Psoas muscle (tissue), 8 donors: ENCODE measurements around the gene METTL17. TPM values are rescaled to one million over a fixed set of nuclear protein-coding genes. Genes with fewer than 3 reads are reported as not detected.

ENCODE experiments used
- ATAC-seq, 4 donors: fragments of 200-7000 bp; cut with Tn5 transposase; one replicate each; pipeline ENCODE4 v1.9.1; 2020; ENCODE audit warnings: moderate library complexity in 3 of 4, mild to moderate bottlenecking in 2 of 4
- DNase-seq, 2 donors: peaks; one replicate each; pipeline ENCODE4 v3.0.0-alpha.2; 2020
- H3K27ac ChIP-seq: fragments of 200-600 bp; one replicate; pipeline ENCODE4 v1.8.0; 2022
- H3K27me3 ChIP-seq, 3 donors: fragments of 200-600 bp in 1 of 3; one replicate each; pipeline versions ENCODE4 v1.6.1 to v1.8.0; 2013 to 2022; ENCODE audit warnings: low read length in 2 of 3, mild to moderate bottlenecking in 2 of 3, moderate library complexity in 1 of 3; ENCODE audit not compliant: insufficient read depth in 3 of 3
- H3K36me3 ChIP-seq, 2 donors: fragments of 200-600 bp in 1 of 2; one replicate each; pipeline versions ENCODE4 v1.6.1 to v1.8.0; 2013 to 2022; ENCODE audit warnings: low read depth in 1 of 2, mild to moderate bottlenecking in 1 of 2, moderate library complexity in 1 of 2; ENCODE audit not compliant: insufficient read depth in 1 of 2
- H3K4me1 ChIP-seq: fragments of 200-600 bp; one replicate; pipeline ENCODE4 v1.8.0; 2022
- H3K4me3 ChIP-seq: fragments of 200-600 bp; one replicate; pipeline ENCODE4 v1.8.0; 2022; ENCODE audit warnings: mild to moderate bottlenecking
- H3K9me3 ChIP-seq: fragments of 200-600 bp; one replicate; pipeline ENCODE4 v1.8.0; 2022
- WGBS, 3 donors: extraction: QIAGEN DNeasy Blood & Tissue Kit; methylation state at CpG; one replicate each; pipeline versions ENCODE4 v1.1.6 to v1.1.7; 2013; 5-methylcytosine and 5-hydroxymethylcytosine counted together
- intact Hi-C, 2 donors: fragments of 100-400 bp; cut with DNase I; formaldehyde crosslinking; loops; one replicate each; pipeline versions ENCODE4 v1.11.0 to v1.14.2; 2022
- polyA plus RNA-seq, 3 donors: library from polyadenylated mRNA; stranded (reverse); fragments of 200-250 nt; gene quantifications; one replicate each; pipeline ENCODE4 v1.2.3, GENCODE V29; 2013
- total RNA-seq, 4 donors: library from RNA; stranded (reverse); fragmentation: NEBNext Ultra II Directional in 2 of 4; extraction: Animal tissue kit (Norgen Biotek cat#: 25700) in 2 of 4; gene quantifications; one replicate each; pipeline versions ENCODE4 v1.2.1 to v1.2.4, GENCODE V29; 2021 to 2023
- TF ChIP-seq, protein P1 (sequence below): fragments of 200-600 bp; IDR thresholded peaks from one replicate; pipeline ENCODE4 v1.8.0; 2022; ENCODE audit warnings: antibody characterized with exemption
- donor health status: healthy with polysubstance abuse.
- donor health status: DM: no; HTN: no; CAD: no; lungs with moderate emphysema.
- donor health status: Bipolar disorder and iron deficiency.
- donor health status: healthy.
- donor health status: DM: yes; HTN: yes; CAD: no.
- donor health status: DM: no; HTN: no; CAD: no.
- donor health status: DM: no; HTN: no; CAD: no.
- donor health status: DM: yes; HTN: yes; CAD: no.

Gene METTL17
- total and polyA plus RNA-seq, 7 donors, result 24.6 to 55.7 (median 38.0) TPM

DNA sequence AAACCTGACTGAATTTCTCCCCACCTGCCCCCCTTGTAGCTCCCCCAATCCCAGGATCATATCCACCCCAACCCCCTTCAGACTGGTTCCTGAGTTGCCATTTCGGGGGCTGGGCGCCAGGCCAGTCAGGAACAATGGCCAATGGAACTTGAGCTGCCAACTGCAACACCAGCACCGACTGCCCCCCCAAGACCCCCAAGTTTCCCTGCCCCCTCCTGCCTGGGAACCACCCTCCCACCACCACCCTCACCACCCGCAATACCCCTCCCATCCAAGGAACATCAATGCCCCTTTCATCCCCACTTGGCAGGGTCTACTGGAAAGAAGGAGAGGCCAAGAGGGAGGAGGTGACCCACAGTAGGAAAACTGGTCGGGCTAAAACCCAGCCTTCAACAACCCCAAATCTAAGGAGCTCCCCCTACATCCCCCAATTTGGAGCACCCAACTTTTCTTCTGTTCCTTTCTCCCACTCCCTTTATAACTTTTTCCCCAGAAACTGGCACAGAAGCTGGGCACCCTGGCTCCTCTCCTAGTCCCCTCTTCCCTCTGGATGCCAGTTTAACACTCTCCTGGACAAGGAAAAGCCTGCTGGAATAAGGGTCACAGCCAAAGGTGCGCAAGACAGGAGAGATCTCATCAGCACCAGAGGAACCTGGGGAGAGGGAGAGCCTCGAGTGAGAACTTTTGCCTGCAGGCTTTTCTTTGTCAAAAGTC lies 36.7 kb downstream of the METTL17 start:
- Histone ChIP-seq H3K4me1 (peaks cover 44% of the 10 kb centered on the region), H3K27ac (peak overlapping the region; percentile 98), H3K36me3 (peaks cover 0 to 13% of the 10 kb centered on the region in 2 donors), H3K9me3 (no peaks in the 10 kb centered on the region), H3K27me3 (no peaks in the 10 kb centered on the region), H3K4me3 (peak overlapping the region; percentile 98)
- intact Hi-C loops, result no loop called here
- TF ChIP-seq, protein P1, sequence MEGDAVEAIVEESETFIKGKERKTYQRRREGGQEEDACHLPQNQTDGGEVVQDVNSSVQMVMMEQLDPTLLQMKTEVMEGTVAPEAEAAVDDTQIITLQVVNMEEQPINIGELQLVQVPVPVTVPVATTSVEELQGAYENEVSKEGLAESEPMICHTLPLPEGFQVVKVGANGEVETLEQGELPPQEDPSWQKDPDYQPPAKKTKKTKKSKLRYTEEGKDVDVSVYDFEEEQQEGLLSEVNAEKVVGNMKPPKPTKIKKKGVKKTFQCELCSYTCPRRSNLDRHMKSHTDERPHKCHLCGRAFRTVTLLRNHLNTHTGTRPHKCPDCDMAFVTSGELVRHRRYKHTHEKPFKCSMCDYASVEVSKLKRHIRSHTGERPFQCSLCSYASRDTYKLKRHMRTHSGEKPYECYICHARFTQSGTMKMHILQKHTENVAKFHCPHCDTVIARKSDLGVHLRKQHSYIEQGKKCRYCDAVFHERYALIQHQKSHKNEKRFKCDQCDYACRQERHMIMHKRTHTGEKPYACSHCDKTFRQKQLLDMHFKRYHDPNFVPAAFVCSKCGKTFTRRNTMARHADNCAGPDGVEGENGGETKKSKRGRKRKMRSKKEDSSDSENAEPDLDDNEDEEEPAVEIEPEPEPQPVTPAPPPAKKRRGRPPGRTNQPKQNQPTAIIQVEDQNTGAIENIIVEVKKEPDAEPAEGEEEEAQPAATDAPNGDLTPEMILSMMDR, result no peak
- DNase-seq (peak; percentile 31 to 62), ATAC-seq (no peak)
- 15 to 35% (median 19%) methylated on average over 7 of the region's 7 CpGs for WGBS, 3 donors

GRCh38 chr14:21026988-21027315 lies 37.2 kb downstream of the METTL17 start:
- ATAC-seq (peak; percentile 54 to 65 (median 58)), DNase-seq (peak; percentile 55 to 76)
- H3K9me3 ChIP-seq, result no peaks in the 10 kb centered on the region
- H3K27ac ChIP-seq, result peak overlapping the region; percentile 98
- H3K27me3 ChIP-seq, result no peaks in the 10 kb centered on the region
- H3K4me3 ChIP-seq, result peak overlapping the region; percentile 39
- intact Hi-C loops, result no loop called here
- WGBS, 3 donors, result 5 to 42% (median 18%) methylated on average over 3 of the region's 3 CpGs
- H3K4me1 ChIP-seq, result peaks cover 40% of the 10 kb centered on the region
- TF ChIP-seq, protein P1, result no peak
- H3K36me3 ChIP-seq, result peaks cover 0 to 8% of the 10 kb centered on the region in 2 donors

DNA sequence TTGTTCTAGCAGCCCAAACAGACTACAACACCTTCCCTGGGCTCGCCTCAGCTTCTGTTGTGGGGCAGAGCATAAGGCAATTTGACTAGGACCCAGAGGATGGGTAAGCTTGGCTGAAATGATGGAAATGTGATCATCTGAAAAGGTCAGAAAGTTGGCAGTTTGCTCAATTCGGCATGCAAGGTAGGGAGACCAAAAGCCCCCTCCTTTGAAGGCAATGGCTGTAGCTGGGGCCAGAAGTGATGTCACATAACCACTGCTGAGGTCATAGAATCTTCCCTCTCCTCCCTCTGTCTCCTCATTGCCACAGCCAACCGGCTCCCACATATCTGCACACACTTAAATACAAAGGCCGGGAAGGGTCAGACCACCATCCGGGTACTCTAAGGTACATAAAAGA lies 40.1 kb downstream of the METTL17 start, which contains the start of gene TPPP2:
Gene TPPP2, plus strand, starts transcription at position 301 of the 400 bp plus-strand sequence. CDS start 365 bp downstream, outside the sequence.
- Histone ChIP-seq H3K27ac (peak within 1 kb of the TSS; percentile 53), H3K9me3 (no peaks in the 10 kb centered on the region), H3K4me3 (no peak within 1 kb of the TSS), H3K27me3 (no peaks in the 10 kb centered on the region), H3K36me3 (no peaks in the 10 kb centered on the region), H3K4me1 (peaks cover 25% of the 10 kb centered on the region)
- intact Hi-C loops, result no loop called here
- DNase-seq (no peak), ATAC-seq (no peak)
- WGBS, 3 donors, result 75 to 88% (median 83%) methylated on average over 5 of the region's 5 CpGs
- TF ChIP-seq, protein P1, result no peak

GRCh38 chr14:21030531-21030930 lies 40.8 kb downstream of the METTL17 start:
- intact Hi-C loops, result no loop called here
- DNase-seq, result no peak
- no peak for ATAC-seq
- H3K4me1 ChIP-seq, result peaks cover 25% of the 10 kb centered on the region
- H3K9me3 ChIP-seq, result no peaks in the 10 kb centered on the region
- no peaks in the 10 kb centered on the region for H3K36me3 ChIP-seq
- H3K27ac ChIP-seq, result no peak overlapping the region
- TF ChIP-seq, protein P1, result no peak
- 84 to 95% (median 92%) methylated on average over 12 of the region's 12 CpGs for WGBS, 3 donors
- no peak overlapping the region for H3K4me3 ChIP-seq
- H3K27me3 ChIP-seq, result no peaks in the 10 kb centered on the region
